Liver (tissue), 9 donors: Measurements from ENCODE around the gene CCDC12. TPM values are rescaled to one million over a fixed set of nuclear protein-coding genes. Genes with fewer than 3 reads are reported as not detected.

Source experiments
- DNase-seq: peaks from one replicate; pipeline ENCODE4 v3.0.0-alpha.2; 2017; ENCODE audit warnings: low spot score
- H3K27ac ChIP-seq, 2 donors: one replicate each; pipeline ENCODE4 v1.7.0; 2013; ENCODE audit warnings: inconsistent platforms in 2 of 2, low read length in 2 of 2, control low read depth in 1 of 2, low read depth in 1 of 2, mild to moderate bottlenecking in 1 of 2
- H3K27me3 ChIP-seq, 4 donors: one replicate each; pipeline versions ENCODE4 v1.6.1 to v1.7.0; 2013; ENCODE audit warnings: low read length in 3 of 4, inconsistent platforms in 1 of 4, mild to moderate bottlenecking in 1 of 4, moderate library complexity in 1 of 4; ENCODE audit not compliant: control insufficient read depth in 4 of 4, insufficient read depth in 4 of 4
- H3K36me3 ChIP-seq, 4 donors: one replicate each; pipeline versions ENCODE4 v1.6.1 to v1.7.0; 2013; ENCODE audit warnings: low read length in 3 of 4, mild to moderate bottlenecking in 3 of 4, low read depth in 1 of 4, moderate library complexity in 1 of 4; ENCODE audit not compliant: control insufficient read depth in 4 of 4, insufficient read depth in 3 of 4
- H3K4me1 ChIP-seq, 4 donors: one replicate each; pipeline versions ENCODE4 v1.6.1 to v1.7.0; 2013; ENCODE audit warnings: low read length in 3 of 4, mild to moderate bottlenecking in 3 of 4, moderate library complexity in 1 of 4; ENCODE audit not compliant: control insufficient read depth in 4 of 4, insufficient read depth in 4 of 4
- H3K4me3 ChIP-seq, 3 donors: one replicate each; pipeline versions ENCODE4 v1.6.1 to v1.7.0; 2013; ENCODE audit warnings: low read length in 3 of 3, control low read depth in 1 of 3, low read depth in 1 of 3, mild to moderate bottlenecking in 1 of 3
- H3K9ac ChIP-seq, 2 donors: one replicate each; pipeline ENCODE4 v1.7.0; 2013; ENCODE audit warnings: low read length in 2 of 2, mild to moderate bottlenecking in 2 of 2, moderate library complexity in 2 of 2, control low read depth in 1 of 2, low read depth in 1 of 2
- H3K9me3 ChIP-seq, 4 donors: one replicate each; pipeline versions ENCODE4 v1.6.1 to v1.7.0; 2013; ENCODE audit warnings: low read length in 3 of 4; ENCODE audit not compliant: control insufficient read depth in 4 of 4
- CTCF ChIP-seq: fragments of 150-350 bp; IDR thresholded peaks from 2 replicates; pipeline ENCODE4 v1.5.1; 2017; ENCODE audit warnings: improper control_type of control experiment, low read depth, low read length; ENCODE audit not compliant: missing input control
- EGR1 ChIP-seq, 2 donors: IDR thresholded peaks; 2 replicates each; pipeline ENCODE4 v1.6.1; 2016 to 2018; ENCODE audit warnings: antibody characterized with exemption in 2 of 2, low read depth in 2 of 2
- FOXA1 ChIP-seq: IDR thresholded peaks from 2 replicates; pipeline ENCODE4 v1.6.1; 2016; ENCODE audit warnings: antibody characterized with exemption
- FOXA2 ChIP-seq: IDR thresholded peaks from 2 replicates; pipeline ENCODE4 v1.6.1; 2016; ENCODE audit warnings: antibody characterized with exemption
- GABPA ChIP-seq, 2 donors: IDR thresholded peaks in 1 of 2; conservative IDR thresholded peaks in 1 of 2; 2 replicates each; pipeline ENCODE4 v1.6.1; 2016; ENCODE audit warnings: antibody characterized with exemption in 2 of 2, mild to moderate bottlenecking in 1 of 2, moderate library complexity in 1 of 2
- HNF4A ChIP-seq, 2 donors: conservative IDR thresholded peaks; 2 replicates each; pipeline ENCODE4 v1.6.1; 2016; ENCODE audit warnings: antibody characterized with exemption in 2 of 2, mild to moderate bottlenecking in 2 of 2
- HNF4G ChIP-seq: IDR thresholded peaks from 2 replicates; pipeline ENCODE4 v1.6.1; 2016; ENCODE audit warnings: antibody characterized with exemption
- JUND ChIP-seq, 2 donors: IDR thresholded peaks; 2 replicates each; pipeline ENCODE4 v1.6.1; 2016; ENCODE audit warnings: antibody characterized with exemption in 2 of 2
- MAX ChIP-seq: IDR thresholded peaks from 2 replicates; pipeline ENCODE4 v1.6.1; 2016; ENCODE audit warnings: antibody characterized with exemption
- NR2F2 ChIP-seq: IDR thresholded peaks from 2 replicates; pipeline ENCODE4 v1.6.1; 2016; ENCODE audit warnings: antibody characterized with exemption
- RAD21 ChIP-seq, 2 donors: IDR thresholded peaks; 2 replicates each; pipeline ENCODE4 v1.6.1; 2016; ENCODE audit warnings: antibody characterized with exemption in 2 of 2, mild to moderate bottlenecking in 2 of 2
- RXRA ChIP-seq, 2 donors: IDR thresholded peaks; 2 replicates each; pipeline ENCODE4 v1.6.1; 2017 to 2018; ENCODE audit warnings: antibody characterized with exemption in 2 of 2, mild to moderate bottlenecking in 1 of 2
- SP1 ChIP-seq: IDR thresholded peaks from 2 replicates; pipeline ENCODE4 v1.6.1; 2018; ENCODE audit warnings: antibody characterized with exemption, mild to moderate bottlenecking
- TAF1 ChIP-seq: conservative IDR thresholded peaks from 2 replicates; pipeline ENCODE4 v1.6.1; 2016; ENCODE audit warnings: antibody characterized with exemption, mild to moderate bottlenecking
- YY1 ChIP-seq: IDR thresholded peaks from 2 replicates; pipeline ENCODE4 v1.6.1; 2016; ENCODE audit warnings: antibody characterized with exemption, mild to moderate bottlenecking
- ZBTB33 ChIP-seq: IDR thresholded peaks from 2 replicates; pipeline ENCODE4 v1.6.1; 2016; ENCODE audit warnings: antibody characterized with exemption
- WGBS: extraction: QIAGEN DNeasy Blood & Tissue Kit; methylation state at CpG from one replicate; pipeline ENCODE4 v1.1.7; 2013; 5-methylcytosine and 5-hydroxymethylcytosine counted together
- polyA plus RNA-seq, 2 donors: library from polyadenylated mRNA; stranded (reverse) in 1 of 2; unstranded in 1 of 2; fragments of 200-250 nt in 1 of 2; fragments of >200 nt in 1 of 2; fragmentation: Nextera tagmentation in 1 of 2; extraction: Ambion mirVana in 1 of 2; gene quantifications; one replicate each; pipeline versions ENCODE4 v1.2.1 to v1.2.3, GENCODE V29; 2013 to 2015
- total RNA-seq, 2 donors: library from RNA; depleted of rRNA; stranded (reverse); fragments of >200 nt; gene quantifications; one replicate each; pipeline ENCODE4 v1.2.3, GENCODE V29; 2014
- TF ChIP-seq, protein P1 (sequence below): IDR thresholded peaks from 2 replicates; pipeline ENCODE4 v1.6.1; 2016; ENCODE audit warnings: antibody characterized with exemption
- TF ChIP-seq, protein P2 (sequence below): IDR thresholded peaks from 2 replicates; pipeline ENCODE4 v1.6.1; 2016; ENCODE audit warnings: antibody characterized with exemption, mild to moderate bottlenecking
- donor health status: healthy.
- donor health status: healthy.
- donor health status: healthy.
- donor health status: healthy.
- donor health status: healthy.

The CCDC12 gene
- total and polyA plus RNA-seq, 4 donors, result 8.5 to 35.1 (median 26.6) TPM

DNA sequence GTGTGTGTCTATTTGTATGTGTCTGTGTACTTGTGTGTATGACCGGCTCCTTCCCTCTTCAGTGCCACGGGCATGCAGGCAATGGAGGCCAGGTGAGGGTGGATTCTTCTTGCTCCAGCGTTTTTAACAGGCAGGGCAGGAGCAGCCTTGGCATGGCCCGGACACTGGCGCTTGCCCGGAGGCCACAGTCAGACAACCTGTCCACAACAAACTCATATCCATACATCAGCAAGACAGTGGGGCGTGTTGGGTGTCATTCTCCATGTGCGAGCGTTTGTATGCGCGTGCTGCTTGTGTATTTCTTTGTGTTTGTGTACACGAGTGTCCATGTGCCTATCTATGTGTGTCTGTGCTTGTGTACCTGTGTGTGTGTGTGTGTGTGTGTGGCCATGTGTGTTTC is 69.3 kb downstream of the CCDC12 start:
- Histone ChIP-seq H3K9ac (no peak overlapping the region), H3K9me3 (no peaks in the 10 kb centered on the region), H3K4me1 (peaks cover 5 to 22% (median 18%) of the 10 kb centered on the region in 4 donors), H3K4me3 (no peak overlapping the region), H3K27me3 (no peaks in the 10 kb centered on the region), H3K36me3 (no peaks in the 10 kb centered on the region), H3K27ac (no peak overlapping the region)
- no peak for DNase-seq
- WGBS, result 78% methylated on average over 12 of the region's 12 CpGs
- TF ChIP-seq CTCF, result no peak
- no peak for TF ChIP-seq HNF4A (conservative IDR thresholded peaks at IDR 0.05)
- no peak for TF ChIP-seq NR2F2
- TF ChIP-seq TAF1, result no peak
- no peak for TF ChIP-seq JUND (IDR thresholded peaks at IDR 0.05)
- no peak for TF ChIP-seq ZBTB33
- no peak for TF ChIP-seq RXRA (IDR thresholded peaks at IDR 0.05)
- TF ChIP-seq FOXA2, result no peak
- TF ChIP-seq, protein P1, sequence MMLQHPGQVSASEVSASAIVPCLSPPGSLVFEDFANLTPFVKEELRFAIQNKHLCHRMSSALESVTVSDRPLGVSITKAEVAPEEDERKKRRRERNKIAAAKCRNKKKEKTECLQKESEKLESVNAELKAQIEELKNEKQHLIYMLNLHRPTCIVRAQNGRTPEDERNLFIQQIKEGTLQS, result no peak
- TF ChIP-seq YY1, result no peak
- no peak for TF ChIP-seq HNF4G
- TF ChIP-seq FOXA1, result no peak
- no peak for TF ChIP-seq EGR1 (IDR thresholded peaks at IDR 0.05; ENCODE audit: low read depth in 2 of 2)
- no peak for TF ChIP-seq SP1
- no peak for TF ChIP-seq GABPA (IDR thresholded peaks at IDR 0.05 in 1 of 2, conservative IDR thresholded peaks at IDR 0.05 in 1 of 2)
- TF ChIP-seq, protein P2, sequence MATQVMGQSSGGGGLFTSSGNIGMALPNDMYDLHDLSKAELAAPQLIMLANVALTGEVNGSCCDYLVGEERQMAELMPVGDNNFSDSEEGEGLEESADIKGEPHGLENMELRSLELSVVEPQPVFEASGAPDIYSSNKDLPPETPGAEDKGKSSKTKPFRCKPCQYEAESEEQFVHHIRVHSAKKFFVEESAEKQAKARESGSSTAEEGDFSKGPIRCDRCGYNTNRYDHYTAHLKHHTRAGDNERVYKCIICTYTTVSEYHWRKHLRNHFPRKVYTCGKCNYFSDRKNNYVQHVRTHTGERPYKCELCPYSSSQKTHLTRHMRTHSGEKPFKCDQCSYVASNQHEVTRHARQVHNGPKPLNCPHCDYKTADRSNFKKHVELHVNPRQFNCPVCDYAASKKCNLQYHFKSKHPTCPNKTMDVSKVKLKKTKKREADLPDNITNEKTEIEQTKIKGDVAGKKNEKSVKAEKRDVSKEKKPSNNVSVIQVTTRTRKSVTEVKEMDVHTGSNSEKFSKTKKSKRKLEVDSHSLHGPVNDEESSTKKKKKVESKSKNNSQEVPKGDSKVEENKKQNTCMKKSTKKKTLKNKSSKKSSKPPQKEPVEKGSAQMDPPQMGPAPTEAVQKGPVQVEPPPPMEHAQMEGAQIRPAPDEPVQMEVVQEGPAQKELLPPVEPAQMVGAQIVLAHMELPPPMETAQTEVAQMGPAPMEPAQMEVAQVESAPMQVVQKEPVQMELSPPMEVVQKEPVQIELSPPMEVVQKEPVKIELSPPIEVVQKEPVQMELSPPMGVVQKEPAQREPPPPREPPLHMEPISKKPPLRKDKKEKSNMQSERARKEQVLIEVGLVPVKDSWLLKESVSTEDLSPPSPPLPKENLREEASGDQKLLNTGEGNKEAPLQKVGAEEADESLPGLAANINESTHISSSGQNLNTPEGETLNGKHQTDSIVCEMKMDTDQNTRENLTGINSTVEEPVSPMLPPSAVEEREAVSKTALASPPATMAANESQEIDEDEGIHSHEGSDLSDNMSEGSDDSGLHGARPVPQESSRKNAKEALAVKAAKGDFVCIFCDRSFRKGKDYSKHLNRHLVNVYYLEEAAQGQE, result no peak
- no peak for TF ChIP-seq MAX
- TF ChIP-seq RAD21 (IDR thresholded peaks at IDR 0.05), result no peak
